ENCODE data around the gene GAR1.

DNA sequence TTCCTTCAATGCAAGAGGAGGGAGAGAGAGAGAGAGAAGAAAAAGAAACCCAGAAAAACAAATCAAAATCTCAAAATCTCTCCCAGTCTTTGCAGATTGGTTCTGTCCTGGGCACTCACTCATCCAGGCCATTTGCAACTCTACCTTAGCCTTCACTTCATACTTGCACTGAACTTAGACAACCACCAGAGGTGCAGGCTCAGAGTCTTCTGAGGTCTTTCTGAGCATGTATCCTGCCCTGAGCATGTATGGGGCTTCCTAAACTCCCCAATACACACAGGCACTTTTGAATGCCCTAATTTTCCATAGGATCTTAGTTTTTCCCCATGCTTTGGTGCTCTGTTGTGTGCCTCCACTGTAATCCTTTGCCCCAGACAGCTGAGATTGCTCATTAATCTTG, 16.7 kb upstream of the GAR1 start:
- TF ChIP-seq, protein P1, sequence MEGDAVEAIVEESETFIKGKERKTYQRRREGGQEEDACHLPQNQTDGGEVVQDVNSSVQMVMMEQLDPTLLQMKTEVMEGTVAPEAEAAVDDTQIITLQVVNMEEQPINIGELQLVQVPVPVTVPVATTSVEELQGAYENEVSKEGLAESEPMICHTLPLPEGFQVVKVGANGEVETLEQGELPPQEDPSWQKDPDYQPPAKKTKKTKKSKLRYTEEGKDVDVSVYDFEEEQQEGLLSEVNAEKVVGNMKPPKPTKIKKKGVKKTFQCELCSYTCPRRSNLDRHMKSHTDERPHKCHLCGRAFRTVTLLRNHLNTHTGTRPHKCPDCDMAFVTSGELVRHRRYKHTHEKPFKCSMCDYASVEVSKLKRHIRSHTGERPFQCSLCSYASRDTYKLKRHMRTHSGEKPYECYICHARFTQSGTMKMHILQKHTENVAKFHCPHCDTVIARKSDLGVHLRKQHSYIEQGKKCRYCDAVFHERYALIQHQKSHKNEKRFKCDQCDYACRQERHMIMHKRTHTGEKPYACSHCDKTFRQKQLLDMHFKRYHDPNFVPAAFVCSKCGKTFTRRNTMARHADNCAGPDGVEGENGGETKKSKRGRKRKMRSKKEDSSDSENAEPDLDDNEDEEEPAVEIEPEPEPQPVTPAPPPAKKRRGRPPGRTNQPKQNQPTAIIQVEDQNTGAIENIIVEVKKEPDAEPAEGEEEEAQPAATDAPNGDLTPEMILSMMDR (IDR thresholded peaks at IDR 0.05): no peak
- TF ChIP-seq ELK1 (IDR thresholded peaks at IDR 0.05; ENCODE audit: low read depth, low read length): no peak
- no peak for TF ChIP-seq RCOR1 (IDR thresholded peaks at IDR 0.05; ENCODE audit: low read depth, low read length)
- TF ChIP-seq POLR2A (IDR thresholded peaks at IDR 0.05; ENCODE audit: low read length): no peak
- no peak for TF ChIP-seq EP300 (IDR thresholded peaks at IDR 0.05)
- TF ChIP-seq CHD4 (IDR thresholded peaks at IDR 0.05; ENCODE audit: borderline replicate concordance): no peak
- TF ChIP-seq CHD2 (IDR thresholded peaks at IDR 0.05; ENCODE audit: low read length, partially characterized antibody): no peak
- no peak for TF ChIP-seq ZC3H11A (IDR thresholded peaks at IDR 0.05)
- no peak for TF ChIP-seq HOXA7 (CRISPR knock-in tag; IDR thresholded peaks at IDR 0.05)
- TF ChIP-seq, protein P2, sequence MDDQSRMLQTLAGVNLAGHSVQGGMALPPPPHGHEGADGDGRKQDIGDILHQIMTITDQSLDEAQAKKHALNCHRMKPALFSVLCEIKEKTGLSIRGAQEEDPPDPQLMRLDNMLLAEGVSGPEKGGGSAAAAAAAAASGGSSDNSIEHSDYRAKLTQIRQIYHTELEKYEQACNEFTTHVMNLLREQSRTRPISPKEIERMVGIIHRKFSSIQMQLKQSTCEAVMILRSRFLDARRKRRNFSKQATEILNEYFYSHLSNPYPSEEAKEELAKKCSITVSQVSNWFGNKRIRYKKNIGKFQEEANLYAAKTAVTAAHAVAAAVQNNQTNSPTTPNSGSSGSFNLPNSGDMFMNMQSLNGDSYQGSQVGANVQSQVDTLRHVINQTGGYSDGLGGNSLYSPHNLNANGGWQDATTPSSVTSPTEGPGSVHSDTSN (IDR thresholded peaks at IDR 0.05): no peak
- no peak for TF ChIP-seq PHF8 (IDR thresholded peaks at IDR 0.05; ENCODE audit: borderline replicate concordance, low read depth)
- TF ChIP-seq TP53 (CRISPR knock-in tag; IDR thresholded peaks at IDR 0.05): no peak
- no peak for TF ChIP-seq SREBF2 (IDR thresholded peaks at IDR 0.05)
- TF ChIP-seq MAFK (IDR thresholded peaks at IDR 0.05; ENCODE audit: partially characterized antibody): no peak

All from A549 (cell line).